Effector memory CD8-positive, alpha-beta T cell (primary cell): Measurements from ENCODE around the gene FGF21.
A peak's percentile ranks its signal among the peaks of the same experiment; 100 is the strongest.

Source experiments
- ATAC-seq: fragments of 150-1000 bp; cut with Tn5 transposase; replicated peaks from 2 replicates; pipeline ENCODE4 v1.10.0; 2021; ENCODE audit warnings: mild to moderate bottlenecking, moderate library complexity
- DNase-seq, 3 experiments: peaks; one replicate each; pipeline ENCODE4 v3.0.0; 2021
- H3K27ac Mint-ChIP-seq, 2 donors: one replicate each; pipeline ENCODE4 v1.8.0; 2022; ENCODE audit warnings: mild to moderate bottlenecking in 2 of 2, mixed read lengths in 2 of 2, moderate library complexity in 2 of 2
- H3K27me3 Mint-ChIP-seq, 2 donors: one replicate each; pipeline ENCODE4 v1.8.0; 2022; ENCODE audit warnings: mixed read lengths in 2 of 2
- H3K36me3 Mint-ChIP-seq: one replicate; pipeline ENCODE4 v1.8.0; 2022; ENCODE audit warnings: mild to moderate bottlenecking, moderate library complexity, mixed read lengths; ENCODE audit not compliant: insufficient read depth
- H3K4me1 Mint-ChIP-seq, 2 donors: one replicate each; pipeline ENCODE4 v1.8.0; 2022; ENCODE audit warnings: low read depth in 2 of 2, mixed read lengths in 2 of 2
- H3K4me3 Mint-ChIP-seq, 2 donors: one replicate each; pipeline ENCODE4 v1.8.0; 2022; ENCODE audit warnings: mild to moderate bottlenecking in 2 of 2, mixed read lengths in 2 of 2, moderate library complexity in 2 of 2
- H3K9me3 Mint-ChIP-seq, 2 donors: one replicate each; pipeline ENCODE4 v1.8.0; 2022; ENCODE audit warnings: mixed read lengths in 2 of 2

The FGF21 gene

GRCh38 chr19:48795685-48796070 lies 40.4 kb downstream of the FGF21 start:
- no peak for ATAC-seq
- no peaks in the 10 kb centered on the region for H3K27me3 Mint-ChIP-seq
- H3K36me3 Mint-ChIP-seq = no peaks in the 10 kb centered on the region
- peaks cover 5 to 9% of the 10 kb centered on the region in 2 donors for H3K4me1 Mint-ChIP-seq
- peak overlapping the region; percentile 35 to 85 for H3K27ac Mint-ChIP-seq
- DNase-seq = no peak
- no peaks in the 10 kb centered on the region for H3K9me3 Mint-ChIP-seq
- peak overlapping the region; percentile 83 to 86 for H3K4me3 Mint-ChIP-seq

- no peaks in the 10 kb centered on the region for H3K36me3 Mint-ChIP-seq
- H3K4me1 Mint-ChIP-seq = peaks cover 5 to 9% of the 10 kb centered on the region in 2 donors
- no peaks in the 10 kb centered on the region for H3K9me3 Mint-ChIP-seq
- no peak overlapping the region for H3K4me3 Mint-ChIP-seq
- H3K27ac Mint-ChIP-seq = no peak overlapping the region
- ATAC-seq (no peak), DNase-seq (no peak)
- no peaks in the 10 kb centered on the region for H3K27me3 Mint-ChIP-seq
Measured at GRCh38 chr19:48796298-48797083, 41.2 kb downstream of the FGF21 start.

GRCh38 chr19:48797103-48797502 lies 41.8 kb downstream of the FGF21 start:
- peak overlapping the region in 1 of 2 donors; percentile 21 for H3K4me3 Mint-ChIP-seq
- no peaks in the 10 kb centered on the region for H3K27me3 Mint-ChIP-seq
- no peak for DNase-seq
- H3K36me3 Mint-ChIP-seq = no peaks in the 10 kb centered on the region
- H3K27ac Mint-ChIP-seq = no peak overlapping the region
- ATAC-seq = no peak
- peaks cover 5 to 9% of the 10 kb centered on the region in 2 donors for H3K4me1 Mint-ChIP-seq
- no peaks in the 10 kb centered on the region for H3K9me3 Mint-ChIP-seq

DNA sequence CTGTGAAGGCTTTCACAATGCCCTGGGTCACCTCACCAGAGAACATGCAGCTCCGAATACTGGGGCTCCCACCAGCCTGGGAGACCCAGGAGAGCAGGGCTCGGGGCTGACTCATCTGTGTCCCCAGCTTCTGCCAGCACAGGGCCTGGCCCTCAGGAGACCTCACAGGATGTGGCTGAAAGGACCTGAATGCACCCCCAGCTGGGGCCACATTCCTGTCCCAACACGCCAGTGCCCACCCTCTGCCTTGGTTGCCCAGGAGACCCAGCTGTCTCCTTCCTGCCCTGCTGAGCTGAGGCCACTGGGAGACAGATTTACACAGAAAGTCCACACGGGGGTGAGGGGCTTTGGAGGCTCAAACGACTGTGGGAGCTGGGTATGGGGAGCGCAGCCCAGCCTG lies 43.6 kb downstream of the FGF21 start:
- H3K27ac Mint-ChIP-seq = no peak overlapping the region

GRCh38 chr19:48799358-48800300 lies 44.3 kb downstream of the FGF21 start:
- H3K27me3 Mint-ChIP-seq = no peaks in the 10 kb centered on the region
- no peaks in the 10 kb centered on the region for H3K9me3 Mint-ChIP-seq
- H3K4me1 Mint-ChIP-seq = peaks cover 5 to 6% of the 10 kb centered on the region in 2 donors
- H3K36me3 Mint-ChIP-seq = no peaks in the 10 kb centered on the region
- no peak overlapping the region for H3K27ac Mint-ChIP-seq
- no peak for DNase-seq
- ATAC-seq = no peak
- H3K4me3 Mint-ChIP-seq = no peak overlapping the region

More for the DNA sequence above, 43.6 kb downstream of the FGF21 start:
- Mint-ChIP-seq H3K36me3 (no peaks in the 10 kb centered on the region), H3K27me3 (no peaks in the 10 kb centered on the region), H3K4me1 (peaks cover 5 to 9% of the 10 kb centered on the region in 2 donors), H3K9me3 (no peaks in the 10 kb centered on the region), H3K4me3 (no peak overlapping the region)
- no peak for DNase-seq
- ATAC-seq = no peak

DNA sequence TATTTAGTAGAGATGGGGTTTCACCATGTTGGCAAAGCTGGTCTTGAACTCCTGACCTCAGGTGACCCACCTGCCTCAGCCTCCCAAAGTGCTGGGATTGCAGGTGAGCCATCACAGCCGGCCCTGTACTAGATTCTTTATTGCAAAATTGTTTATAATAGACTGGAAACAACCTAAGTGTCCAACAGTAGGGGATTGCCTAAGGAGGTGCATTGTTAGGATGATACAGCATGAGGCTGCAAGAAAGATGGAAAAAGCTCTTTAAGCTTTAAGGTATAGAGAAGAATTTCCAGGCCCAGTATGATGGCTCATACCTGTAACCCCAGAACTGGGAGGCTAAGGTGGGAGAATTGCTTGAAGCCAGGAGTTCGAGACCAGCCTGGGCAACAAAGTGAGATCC lies 47.3 kb downstream of the FGF21 start:
- no peak overlapping the region for H3K27ac Mint-ChIP-seq
- no peaks in the 10 kb centered on the region for H3K27me3 Mint-ChIP-seq
- H3K4me1 Mint-ChIP-seq = peaks cover 4 to 5% of the 10 kb centered on the region in 2 donors
- no peaks in the 10 kb centered on the region for H3K36me3 Mint-ChIP-seq
- H3K4me3 Mint-ChIP-seq = no peak overlapping the region
- ATAC-seq (no peak), DNase-seq (no peak)
- H3K9me3 Mint-ChIP-seq = no peaks in the 10 kb centered on the region

GRCh38 chr19:48804496-48804895 lies 49.2 kb downstream of the FGF21 start:
- H3K27me3 Mint-ChIP-seq = no peaks in the 10 kb centered on the region

DNA sequence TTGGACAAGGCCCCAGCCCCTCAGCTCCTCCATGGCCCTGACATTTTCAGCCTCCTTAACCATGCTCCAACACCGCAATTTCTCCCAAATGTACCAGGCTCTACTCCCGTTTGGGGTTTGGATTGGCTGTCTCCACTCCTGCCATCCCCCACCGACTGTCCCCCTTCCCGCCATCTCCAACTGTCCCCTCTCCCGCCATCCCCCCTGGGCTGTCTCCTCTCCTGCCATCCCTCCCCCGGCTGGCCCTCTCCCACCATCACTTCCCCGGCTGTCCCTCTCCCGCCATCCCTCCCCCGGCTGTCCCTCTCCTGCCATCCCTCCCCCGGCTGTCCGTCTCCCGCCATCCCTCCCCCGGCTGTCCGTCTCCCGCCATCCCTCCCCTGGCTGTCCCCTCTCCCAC lies 50.1 kb downstream of the FGF21 start:
- Mint-ChIP-seq H3K4me3 (no peak overlapping the region), H3K4me1 (peaks cover 16 to 19% of the 10 kb centered on the region in 2 donors), H3K36me3 (no peaks in the 10 kb centered on the region), H3K27ac (peak overlapping the region in 1 of 2 donors; percentile 25), H3K9me3 (no peaks in the 10 kb centered on the region), H3K27me3 (no peaks in the 10 kb centered on the region)
- ATAC-seq = no peak
- no peak for DNase-seq

More at GRCh38 chr19:48804496-48804895, 49.2 kb downstream of the FGF21 start:
- DNase-seq (no peak), ATAC-seq (no peak)
- Mint-ChIP-seq H3K36me3 (no peaks in the 10 kb centered on the region), H3K4me3 (no peak overlapping the region), H3K27ac (no peak overlapping the region), H3K9me3 (no peaks in the 10 kb centered on the region), H3K4me1 (peaks cover 6 to 10% of the 10 kb centered on the region in 2 donors)

- H3K36me3 Mint-ChIP-seq = peaks cover 3% of the 10 kb centered on the region
- no peaks in the 10 kb centered on the region for H3K9me3 Mint-ChIP-seq
- DNase-seq (peak; percentile 38 to 41 (median 40)), ATAC-seq (no peak)
- H3K4me3 Mint-ChIP-seq = no peak overlapping the region
- H3K27ac Mint-ChIP-seq = peak overlapping the region; percentile 49 to 62
- H3K27me3 Mint-ChIP-seq = no peaks in the 10 kb centered on the region
- peaks cover 19 to 22% of the 10 kb centered on the region in 2 donors for H3K4me1 Mint-ChIP-seq
Measured at GRCh38 chr19:48806518-48806817, 51.1 kb downstream of the FGF21 start.

DNA sequence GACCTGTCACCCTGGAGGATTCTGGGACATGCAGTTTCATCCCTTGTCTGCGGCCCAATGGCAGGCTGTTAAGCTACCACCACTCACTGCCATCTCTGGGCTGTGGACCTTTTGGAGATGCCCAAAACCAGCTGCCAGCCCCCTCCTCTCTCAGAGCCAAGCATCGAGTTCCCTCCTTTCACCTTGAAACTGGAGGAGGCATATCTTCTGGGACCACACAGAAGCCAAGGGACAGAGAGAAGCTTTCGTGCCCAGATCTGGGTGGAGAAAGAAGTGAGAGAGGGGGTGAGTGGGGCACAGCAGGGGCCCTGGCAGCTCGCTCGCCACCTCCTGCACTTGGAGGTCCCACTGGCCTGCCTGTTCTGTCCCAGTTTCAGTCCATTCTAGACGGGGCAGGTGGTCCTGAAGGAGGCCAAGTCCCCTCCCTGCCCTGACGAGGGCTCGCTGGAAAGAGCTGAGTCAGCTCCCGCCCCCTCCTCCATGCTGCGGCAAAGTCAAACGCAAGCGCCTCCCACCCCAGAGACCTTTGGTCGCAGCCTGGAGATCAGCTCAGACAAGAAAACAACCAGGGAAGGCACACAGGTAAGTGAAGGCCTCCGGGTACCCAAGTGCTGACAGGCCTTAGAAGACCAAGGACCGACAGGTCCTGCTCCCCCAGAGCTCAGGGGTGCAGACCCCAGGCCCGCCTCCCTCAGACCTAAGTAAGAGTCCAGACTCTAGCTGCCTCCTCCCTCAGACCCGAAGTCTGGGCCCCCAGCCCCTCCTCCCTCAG lies 51.7 kb downstream of the FGF21 start:
- Mint-ChIP-seq H3K9me3 (no peaks in the 10 kb centered on the region), H3K36me3 (peaks cover 5% of the 10 kb centered on the region), H3K27me3 (no peaks in the 10 kb centered on the region), H3K4me3 (no peak overlapping the region), H3K27ac (no peak overlapping the region), H3K4me1 (peaks cover 19 to 22% of the 10 kb centered on the region in 2 donors)
- no peak for DNase-seq
- peak; percentile 58 for ATAC-seq

DNA sequence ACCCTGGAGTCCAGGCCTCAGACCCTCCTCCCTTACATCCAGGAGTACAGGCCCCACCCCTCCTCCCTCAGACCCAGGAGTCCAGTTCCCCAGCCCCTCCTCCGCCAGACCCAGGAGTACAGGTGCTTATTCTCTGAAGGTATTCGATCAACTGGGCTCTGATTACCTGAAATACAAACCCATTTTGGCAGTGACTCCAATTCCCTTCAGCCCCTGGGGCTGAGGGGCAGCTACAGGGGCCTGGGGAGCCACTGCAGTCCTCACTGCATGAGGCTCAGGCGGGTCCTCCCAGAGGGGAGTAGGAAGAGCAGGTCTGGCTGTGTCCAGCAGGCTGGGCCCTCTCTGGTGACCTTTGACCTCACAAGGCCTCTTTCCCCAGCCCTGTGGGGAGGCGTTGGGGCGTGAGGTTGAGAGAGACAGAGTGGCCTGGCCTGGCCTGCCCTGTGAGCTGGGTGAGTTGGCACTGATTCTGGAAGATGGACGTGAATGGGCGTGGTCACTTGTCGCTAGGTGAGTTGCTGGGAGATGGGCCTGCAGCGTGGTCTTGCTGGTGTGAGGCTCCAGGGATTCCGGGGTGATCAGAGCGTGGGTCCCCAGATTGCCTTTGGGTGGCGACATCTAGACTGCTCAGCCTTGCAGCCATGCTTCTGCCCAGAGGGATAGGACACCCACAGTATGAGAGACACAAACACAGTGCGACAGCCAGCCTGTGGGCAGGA lies 52.4 kb downstream of the FGF21 start:
- Mint-ChIP-seq H3K36me3 (peaks cover 12% of the 10 kb centered on the region), H3K4me1 (peaks cover 22 to 27% of the 10 kb centered on the region in 2 donors), H3K27me3 (no peaks in the 10 kb centered on the region), H3K9me3 (no peaks in the 10 kb centered on the region), H3K27ac (peak overlapping the region in 1 of 2 donors; percentile 9), H3K4me3 (no peak overlapping the region)
- ATAC-seq = no peak
- DNase-seq = no peak
